Stimulated activated CD8-positive, alpha-beta memory T cell treated with anti-CD3 and anti-CD28 coated beads, Interleukin-15, amount 100 ng/mL, for 4 hours (primary cell): Measurements from ENCODE around the gene UTF1.
"Not testable (repeated sequence)": the region's sequence is repeated elsewhere in the genome, so short reads cannot be mapped to it uniquely, and the experiment has no call there.

ENCODE experiments used
- DNase-seq, 2 donors: peaks; one replicate each; pipeline ENCODE4 v3.0.0-alpha.2; 2020; ENCODE audit warnings: low read depth in 2 of 2

UTF1 gene

GRCh38 chr10:133227256-133227655 is 2.8 kb upstream of the UTF1 start:
- DNase-seq, result no peak

- DNase-seq, result no peak
Observed at GRCh38 chr10:133229265-133230043, 563 bp upstream of the UTF1 start.

GRCh38 chr10:133230387-133231195 is 574 bp downstream of the UTF1 start:
- DNase-seq, result no peak

- no peak for DNase-seq
Observed at GRCh38 chr10:133231244-133231945, 1.4 kb downstream of the UTF1 start.

- no peak for DNase-seq
Observed at GRCh38 chr10:133231946-133232574, 2.0 kb downstream of the UTF1 start.

GRCh38 chr10:133234796-133235195 is 4.8 kb downstream of the UTF1 start:
- DNase-seq, result not testable (repeated sequence)

GRCh38 chr10:133235265-133235855 is 5.3 kb downstream of the UTF1 start:
- DNase-seq, result no peak

- no peak for DNase-seq
Observed at GRCh38 chr10:133235932-133236331, 5.9 kb downstream of the UTF1 start.

- DNase-seq, result no peak
Observed at GRCh38 chr10:133236401-133237240, 6.6 kb downstream of the UTF1 start.

- no peak for DNase-seq
Observed at GRCh38 chr10:133237241-133237587, 7.2 kb downstream of the UTF1 start.

GRCh38 chr10:133237588-133238465 is 7.8 kb downstream of the UTF1 start, which contains the start of gene VENTX:
Gene VENTX, plus strand, starts transcription at chr10:133237855. Its CDS starts 60 bp downstream, at chr10:133237915.
- DNase-seq, result no peak

GRCh38 chr10:133238466-133238804 is 8.4 kb downstream of the UTF1 start:
- DNase-seq, result no peak

- no peak for DNase-seq
Observed at GRCh38 chr10:133239990-133240389, 10.0 kb downstream of the UTF1 start.

GRCh38 chr10:133241501-133242205 is 11.6 kb downstream of the UTF1 start:
- no peak for DNase-seq

GRCh38 chr10:133242611-133243356 is 12.8 kb downstream of the UTF1 start:
- no peak for DNase-seq

GRCh38 chr10:133243593-133243992 is 13.6 kb downstream of the UTF1 start:
- DNase-seq, result no peak

GRCh38 chr10:133245439-133246235 is 15.6 kb downstream of the UTF1 start:
- no peak for DNase-seq

GRCh38 chr10:133246236-133246626 is 16.2 kb downstream of the UTF1 start:
- no peak for DNase-seq
